H1 (cell line): ENCODE results near the gene KCNA5. TPM values are rescaled to one million over a fixed set of nuclear protein-coding genes. Genes with fewer than 3 reads are reported as not detected.

Source experiments
- CTCF ChIA-PET: fragments of 300-600 bp; sonication (Branson Sonifier 250); formaldehyde crosslinking; loops from one replicate; lab custom pipeline; 2021; ENCODE audit not compliant: partially characterized antibody; lab: Charles Lee
- POLR2A ChIA-PET: fragments of 300-600 bp; sonication (Branson Sonifier 250); formaldehyde crosslinking; loops from one replicate; lab custom pipeline; 2021; ENCODE audit warnings: inconsistent platforms; ENCODE audit not compliant: partially characterized antibody; lab: Charles Lee
- DNase-seq, 2 experiments: peaks; one replicate each; pipeline versions ENCODE4 v3.0.0 to v3.0.0-alpha.2; 2010 to 2022; ENCODE audit warnings: low spot score in 2 of 2, low read depth in 1 of 2, mixed read lengths in 1 of 2
- FAIRE-seq: peaks from 2 replicates; lab custom pipeline; 2011; peaks lifted over from hg19 to GRCh38; lab: Jason Lieb, UNC
- H2AFZ ChIP-seq: 2 replicates; pipeline ENCODE4 v1.8.1; 2012; ENCODE audit warnings: low read length, inconsistent platforms
- H2AK5ac ChIP-seq: 2 replicates; pipeline ENCODE4 v1.6.1; 2013; ENCODE audit warnings: low read depth, low read length
- H2BK120ac ChIP-seq: replicated peaks from 2 replicates; pipeline ENCODE3; 2013; ENCODE audit warnings: low read depth, low read length, inconsistent platforms
- H2BK12ac ChIP-seq: 2 replicates; pipeline ENCODE4 v1.6.1; 2013; ENCODE audit warnings: low read depth, low read length
- H2BK15ac ChIP-seq: 2 replicates; pipeline ENCODE4 v1.6.1; 2013; ENCODE audit warnings: low read length
- H2BK20ac ChIP-seq: 2 replicates; pipeline ENCODE4 v1.6.1; 2013; ENCODE audit warnings: low read length
- H2BK5ac ChIP-seq: 2 replicates; pipeline ENCODE4 v1.6.1; 2013; ENCODE audit warnings: low read depth, low read length
- H3K14ac ChIP-seq: 2 replicates; pipeline ENCODE4 v1.6.1; 2013; ENCODE audit warnings: inconsistent platforms; ENCODE audit not compliant: insufficient read length
- H3K18ac ChIP-seq: 2 replicates; pipeline ENCODE4 v1.6.1; 2013; ENCODE audit warnings: low read length; ENCODE audit errors: extremely low read depth
- H3K23ac ChIP-seq: 2 replicates; pipeline ENCODE4 v1.6.1; 2013; ENCODE audit warnings: inconsistent platforms; ENCODE audit not compliant: insufficient read length
- H3K23me2 ChIP-seq: 2 replicates; pipeline ENCODE4 v1.6.1; 2013; ENCODE audit warnings: low read depth, low read length
- H3K27ac ChIP-seq: 2 replicates; pipeline ENCODE4 v1.6.1; 2011; ENCODE audit warnings: low read depth, low read length, inconsistent platforms
- H3K27me3 ChIP-seq, 4 experiments: replicated peaks in 1 of 4; 1 replicate in 1 of 4; 2 replicates in 3 of 4; pipeline versions ENCODE4 v1.6.1 to v1.8.1; 2011 to 2013; ENCODE audit warnings: low read length in 3 of 4, mild to moderate bottlenecking in 3 of 4, inconsistent platforms in 2 of 4, mixed read lengths in 2 of 4, moderate library complexity in 1 of 4; ENCODE audit not compliant: control insufficient read depth in 3 of 4, insufficient read depth in 3 of 4; ENCODE audit errors: extremely low read depth in 1 of 4
- H3K36me3 ChIP-seq, 4 experiments: 2 replicates each; pipeline versions ENCODE4 v1.6.1 to v1.8.1; 2011 to 2013; ENCODE audit warnings: mild to moderate bottlenecking in 4 of 4, low read length in 3 of 4, moderate library complexity in 2 of 4, control low read depth in 1 of 4, inconsistent platforms in 1 of 4; ENCODE audit not compliant: insufficient read depth in 4 of 4, control insufficient read depth in 2 of 4
- H3K4ac ChIP-seq: replicated peaks from 2 replicates; pipeline ENCODE3; 2013; ENCODE audit warnings: low read length, low read depth, mixed read lengths, inconsistent platforms; ENCODE audit not compliant: insufficient read length
- H3K4me1 ChIP-seq, 4 experiments: replicated peaks in 1 of 4; 1 replicate in 1 of 4; 2 replicates in 3 of 4; pipeline versions ENCODE4 v1.6.1 to v1.8.1; 2011 to 2013; ENCODE audit warnings: low read length in 3 of 4, inconsistent platforms in 2 of 4, mixed read lengths in 1 of 4; ENCODE audit not compliant: insufficient read depth in 4 of 4, control insufficient read depth in 3 of 4
- H3K4me2 ChIP-seq, 2 experiments: 2 replicates each; pipeline versions ENCODE4 v1.6.1 to v1.8.1; 2011 to 2013; ENCODE audit warnings: low read depth in 2 of 2, low read length in 2 of 2, control low read depth in 1 of 2, inconsistent platforms in 1 of 2, mild to moderate bottlenecking in 1 of 2; ENCODE audit not compliant: insufficient read depth in 1 of 2
- H3K4me3 ChIP-seq, 4 experiments: fragments of 200-600, 300-600 bp in 1 of 4; sonication (generic), shearing (Covaris generic), sonication (Bioruptor Twin) in 1 of 4; 2 replicates each; pipeline versions ENCODE4 v1.5.1 to v1.8.1; 2011 to 2016; ENCODE audit warnings: low read length in 4 of 4, low read depth in 3 of 4, control low read depth in 2 of 4, inconsistent platforms in 2 of 4, mild to moderate bottlenecking in 2 of 4, mixed read lengths in 1 of 4, moderate library complexity in 1 of 4; ENCODE audit not compliant: insufficient read depth in 2 of 4; ENCODE audit errors: extremely low read depth in 1 of 4
- H3K56ac ChIP-seq: replicated peaks from 2 replicates; pipeline ENCODE3; 2013; ENCODE audit warnings: low read depth, mild to moderate bottlenecking, mixed read lengths, low read length, inconsistent platforms; ENCODE audit not compliant: insufficient read length
- H3K79me1 ChIP-seq: 2 replicates; pipeline ENCODE4 v1.6.1; 2013; ENCODE audit warnings: low read depth, low read length, control low read depth
- H3K79me2 ChIP-seq, 2 experiments: 2 replicates each; pipeline versions ENCODE4 v1.6.1 to v1.8.1; 2012 to 2013; ENCODE audit warnings: low read length in 2 of 2, mild to moderate bottlenecking in 2 of 2, inconsistent platforms in 1 of 2; ENCODE audit not compliant: insufficient read depth in 2 of 2, control insufficient read depth in 1 of 2
- H3K9ac ChIP-seq, 4 experiments: replicated peaks in 1 of 4; 1 replicate in 1 of 4; 2 replicates in 3 of 4; pipeline versions ENCODE4 v1.6.1 to v1.8.1; 2011 to 2013; ENCODE audit warnings: low read depth in 3 of 4, low read length in 3 of 4, control low read depth in 2 of 4, mild to moderate bottlenecking in 2 of 4, moderate library complexity in 2 of 4, inconsistent platforms in 1 of 4; ENCODE audit errors: extremely low read depth in 1 of 4
- H3K9me3 ChIP-seq, 2 experiments: 2 replicates each; pipeline versions ENCODE4 v1.6.1 to v1.8.1; 2012 to 2013; ENCODE audit warnings: mild to moderate bottlenecking in 2 of 2, moderate library complexity in 2 of 2, control low read depth in 1 of 2, inconsistent platforms in 1 of 2, low read depth in 1 of 2, low read length in 1 of 2, mixed read lengths in 1 of 2; ENCODE audit not compliant: insufficient read depth in 2 of 2
- H4K20me1 ChIP-seq, 2 experiments: replicated peaks in 1 of 2; 2 replicates each; pipeline versions ENCODE3 to v1.8.1; 2011 to 2013; ENCODE audit warnings: inconsistent platforms in 2 of 2, low read length in 2 of 2, mild to moderate bottlenecking in 1 of 2; ENCODE audit not compliant: insufficient read depth in 2 of 2, control insufficient read depth in 1 of 2
- H4K5ac ChIP-seq: 2 replicates; pipeline ENCODE4 v1.6.1; 2013; ENCODE audit warnings: low read length, low read depth, mixed read lengths, inconsistent platforms; ENCODE audit not compliant: insufficient read length
- H4K8ac ChIP-seq: 2 replicates; pipeline ENCODE4 v1.8.0; 2013; ENCODE audit warnings: mild to moderate bottlenecking, moderate library complexity, low read length, inconsistent platforms; ENCODE audit not compliant: insufficient read depth; ENCODE audit errors: extremely low read depth
- H4K91ac ChIP-seq: replicated peaks from 2 replicates; pipeline ENCODE3; 2013; ENCODE audit warnings: low read length, mixed read lengths, inconsistent platforms; ENCODE audit not compliant: insufficient read length
- BCL11A ChIP-seq, 2 experiments: IDR thresholded peaks; one replicate each; pipeline ENCODE4 v1.6.1; 2011; ENCODE audit warnings: low read depth in 2 of 2, low read length in 2 of 2, mild to moderate bottlenecking in 2 of 2
- RAD21 ChIP-seq, 2 experiments: IDR thresholded peaks in 1 of 2; conservative IDR thresholded peaks in 1 of 2; 2 replicates each; pipeline ENCODE4 v1.6.1; 2011; ENCODE audit warnings: low read depth in 2 of 2, low read length in 2 of 2, improper control_type of control experiment in 1 of 2, inconsistent platforms in 1 of 2, mild to moderate bottlenecking in 1 of 2, moderate library complexity in 1 of 2
- TBP ChIP-seq: IDR thresholded peaks from 2 replicates; pipeline ENCODE4 v1.6.1; 2011; ENCODE audit warnings: low read depth, low read length, improper control_type of control experiment
- USF2 ChIP-seq: IDR thresholded peaks from 2 replicates; pipeline ENCODE4 v1.6.1; 2011; ENCODE audit warnings: low read length, improper control_type of control experiment
- WGBS, 2 experiments: shearing (Covaris generic) in 1 of 2; methylation state at CpG; one replicate each; pipeline versions ENCODE4 v1.1.6 to v1.1.7; 2013 to 2015; ENCODE audit warnings: low lambda C conversion rate in 2 of 2, mixed read lengths in 2 of 2, inconsistent platforms in 1 of 2, low coverage in 1 of 2, missing lambda C conversion rate in 1 of 2; ENCODE audit not compliant: insufficient replicate concordance in 2 of 2, insufficient coverage in 1 of 2, insufficient read length in 1 of 2; ENCODE audit errors: extremely low coverage in 1 of 2, missing lambda C conversion rate in 1 of 2; 5-methylcytosine and 5-hydroxymethylcytosine counted together
- polyA plus RNA-seq, 7 experiments: library from polyadenylated mRNA; depleted of rRNA in 3 of 7; stranded (reverse) in 5 of 7; unstranded in 2 of 7; fragments of >200 nt in 5 of 7; fragments of 200-250 nt in 2 of 7; gene quantifications; 1 replicate in 5 of 7; 2 replicates in 1 of 7; 4 replicates in 1 of 7; pipeline versions ENCODE4 v1.2.1 to v1.2.3, GENCODE V29; 2011 to 2013; ENCODE audit warnings: missing spikeins in 2 of 7, mixed read lengths in 2 of 7
- total RNA-seq: library from RNA; stranded (reverse); fragmentation: NEBNext Ultra II Directional; extraction: Animal tissue kit (Norgen Biotek cat#: 25700); gene quantifications from 2 replicates; pipeline ENCODE4 v1.2.1, GENCODE V29; 2021
- TF ChIP-seq, protein P1 (sequence below), 3 experiments: IDR thresholded peaks; 1 replicate in 2 of 3; 2 replicates in 1 of 3; pipeline versions ENCODE4 v1.5.1 to v1.6.1; 2011; ENCODE audit warnings: low read length in 3 of 3, mild to moderate bottlenecking in 3 of 3, inconsistent platforms in 2 of 3, low read depth in 1 of 3, moderate library complexity in 1 of 3; ENCODE audit not compliant: insufficient read depth in 1 of 3; ENCODE audit errors: control extremely low read depth in 1 of 3

KCNA5 gene
- total and polyA plus RNA-seq, 2 of the 8 experiments (the other 6 are each of a cell fraction or from before 2014, with no cell fraction given): 0.20 to 0.29 TPM

DNA sequence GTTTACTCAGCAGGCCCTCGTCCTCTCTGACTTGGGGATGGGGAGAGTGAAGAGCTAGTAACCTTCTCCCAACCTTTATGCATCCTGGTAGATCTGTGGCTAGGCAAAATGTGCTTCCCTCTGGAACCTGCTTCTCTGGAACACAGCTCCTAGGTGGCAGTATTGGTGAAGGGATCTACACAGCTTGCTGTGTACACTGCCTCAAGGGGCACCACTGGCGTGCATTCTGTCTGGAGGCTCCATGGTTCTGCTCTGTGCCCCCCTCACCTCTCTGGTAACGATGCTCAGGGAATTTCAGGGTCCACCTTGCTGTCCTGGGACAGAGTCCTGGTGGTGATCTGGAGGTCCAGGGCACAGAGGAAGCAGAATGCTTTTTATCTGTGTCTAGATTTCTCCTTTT is 43.5 kb upstream of the KCNA5 start:
- no peak for FAIRE-seq
- Histone ChIP-seq H4K91ac (no peak overlapping the region), H4K5ac (no peak overlapping the region), H2BK120ac (no peak overlapping the region), H4K8ac (no peak overlapping the region), H2BK12ac (no peak overlapping the region), H3K23me2 (no peaks in the 10 kb centered on the region), H2AFZ (no peak overlapping the region), H3K36me3 (no peaks in the 10 kb centered on the region), H2BK20ac (no peak overlapping the region), H2BK15ac (no peak overlapping the region), H3K4ac (no peak overlapping the region), H3K27me3 (no peaks in the 10 kb centered on the region; a peak in 1 of 7 replicates), H3K79me2 (no peaks in the 10 kb centered on the region), H3K14ac (no peak overlapping the region), H3K27ac (no peak overlapping the region), H3K56ac (no peak overlapping the region), H3K9me3 (no peaks in the 10 kb centered on the region), H3K4me2 (no peak overlapping the region), H2BK5ac (no peak overlapping the region), H4K20me1 (no peaks in the 10 kb centered on the region), H3K4me3 (no peak overlapping the region), H3K79me1 (no peaks in the 10 kb centered on the region), H3K23ac (no peak overlapping the region), H3K4me1 (peaks cover 0 to 7% (median 0%) of the 10 kb centered on the region in 4 experiments; a peak in 1 of 7 replicates), H3K18ac (no peak overlapping the region), H3K9ac (no peak overlapping the region), H2AK5ac (no peak overlapping the region)
- 69% methylated on average over 3 of the region's 3 CpGs; no CpG with 5 or more reads in 1 of the 2 experiments for WGBS, 2 experiments
- TF ChIP-seq, protein P1, sequence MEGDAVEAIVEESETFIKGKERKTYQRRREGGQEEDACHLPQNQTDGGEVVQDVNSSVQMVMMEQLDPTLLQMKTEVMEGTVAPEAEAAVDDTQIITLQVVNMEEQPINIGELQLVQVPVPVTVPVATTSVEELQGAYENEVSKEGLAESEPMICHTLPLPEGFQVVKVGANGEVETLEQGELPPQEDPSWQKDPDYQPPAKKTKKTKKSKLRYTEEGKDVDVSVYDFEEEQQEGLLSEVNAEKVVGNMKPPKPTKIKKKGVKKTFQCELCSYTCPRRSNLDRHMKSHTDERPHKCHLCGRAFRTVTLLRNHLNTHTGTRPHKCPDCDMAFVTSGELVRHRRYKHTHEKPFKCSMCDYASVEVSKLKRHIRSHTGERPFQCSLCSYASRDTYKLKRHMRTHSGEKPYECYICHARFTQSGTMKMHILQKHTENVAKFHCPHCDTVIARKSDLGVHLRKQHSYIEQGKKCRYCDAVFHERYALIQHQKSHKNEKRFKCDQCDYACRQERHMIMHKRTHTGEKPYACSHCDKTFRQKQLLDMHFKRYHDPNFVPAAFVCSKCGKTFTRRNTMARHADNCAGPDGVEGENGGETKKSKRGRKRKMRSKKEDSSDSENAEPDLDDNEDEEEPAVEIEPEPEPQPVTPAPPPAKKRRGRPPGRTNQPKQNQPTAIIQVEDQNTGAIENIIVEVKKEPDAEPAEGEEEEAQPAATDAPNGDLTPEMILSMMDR (IDR thresholded peaks at IDR 0.05; ENCODE audit: control extremely low read depth in 1 of 3, insufficient read depth in 1 of 3, low read depth in 1 of 3, low read length in 3 of 3): peak in 1 of 3 experiments; percentile 22; a peak in 1 of 4 replicates
- TF ChIP-seq RAD21 (IDR thresholded peaks at IDR 0.05 in 1 of 2, conservative IDR thresholded peaks at IDR 0.05 in 1 of 2; ENCODE audit: low read depth in 2 of 2, low read length in 2 of 2): peak in 1 of 2 experiments; percentile 21; a peak in 1 of 4 replicates
- no peak for TF ChIP-seq TBP
- TF ChIP-seq USF2: no peak
- no peak for TF ChIP-seq BCL11A (IDR thresholded peaks at IDR 0.05; ENCODE audit: low read depth in 2 of 2, low read length in 2 of 2)
- no peak for DNase-seq
- ChIA-PET CTCF (interaction anchor here (0.7 to 3.6 kb wide), 25 partner anchors 14 to 198 kb away, joined by 3 to 76 read pairs (median 4); partner anchors contain the start of gene KCNA1), POLR2A (no interaction called here)
